HepG2 (cell line): Measurements from ENCODE around the gene NFATC3. TPM values are rescaled to one million over a fixed set of nuclear protein-coding genes. Genes with fewer than 3 reads are reported as not detected.

Experiments used
- CEBPB ChIP-seq: IDR thresholded peaks from 2 replicates; pipeline ENCODE4 v1.6.1; 2011; ENCODE audit warnings: low read depth, low read length, improper control_type of control experiment, borderline replicate concordance
- EHMT2 ChIP-seq: fragments of 200-600 bp; sonication (generic); IDR thresholded peaks from 2 replicates; pipeline ENCODE4 v1.7.0; 2017; ENCODE audit warnings: antibody characterized with exemption, low read depth, low read length, borderline replicate concordance
- HOXA7 ChIP-seq: sonication (generic); formaldehyde crosslinking; IDR thresholded peaks from 2 replicates; pipeline ENCODE4 v1.8.1; 2022; ENCODE audit warnings: mild to moderate bottlenecking, missing genetic modification reagents, moderate library complexity
- JUND ChIP-seq: sonication (generic); formaldehyde crosslinking; IDR thresholded peaks from 2 replicates; pipeline ENCODE4 v1.8.0; 2022; ENCODE audit warnings: mild to moderate bottlenecking, missing genetic modification reagents
- RBFOX2 ChIP-seq: fragments of 200-400 bp; formaldehyde crosslinking; IDR thresholded peaks from 2 replicates; pipeline ENCODE4 v1.6.1; 2017; ENCODE audit warnings: low read depth, mild to moderate bottlenecking, low read length
- RFX3 ChIP-seq: IDR thresholded peaks from 2 replicates; pipeline ENCODE4 v1.6.1; 2016; ENCODE audit warnings: missing biosample characterization, missing genetic modification reagents
- THYN1 ChIP-seq: sonication (generic); formaldehyde crosslinking; IDR thresholded peaks from 2 replicates; pipeline ENCODE4 v1.8.1; 2023; ENCODE audit warnings: low read depth, mild to moderate bottlenecking, moderate library complexity, missing genetic modification reagents, borderline replicate concordance
- ZNF549 ChIP-seq: sonication (generic); formaldehyde crosslinking; IDR thresholded peaks from 2 replicates; pipeline ENCODE4 v1.5.0; 2020; ENCODE audit warnings: missing genetic modification reagents
- ZNF772 ChIP-seq: sonication (generic); formaldehyde crosslinking; IDR thresholded peaks from 2 replicates; pipeline ENCODE4 v1.5.0; 2020; ENCODE audit warnings: mild to moderate bottlenecking, missing genetic modification reagents
- polyA plus RNA-seq, 8 experiments: library from polyadenylated mRNA; depleted of rRNA in 3 of 8; stranded (reverse) in 7 of 8; unstranded in 1 of 8; fragments of >200 nt; fragmentation: Illumina TruSeq in 4 of 8; extraction: Trizol in 4 of 8; gene quantifications; 2 replicates each; pipeline versions ENCODE4 v1.2.1 to v1.2.3, GENCODE V29; 2011 to 2016; ENCODE audit warnings: low read depth in 4 of 8, missing spikeins in 1 of 8, mixed read lengths in 1 of 8; ENCODE audit not compliant: insufficient read depth in 1 of 8
- total RNA-seq, 5 experiments: library from RNA; depleted of rRNA; stranded (reverse); fragments of >200 nt; fragmentation: Illumina TruSeq; extraction: Trizol; gene quantifications; 2 replicates each; pipeline ENCODE4 v1.2.3, GENCODE V29; 2016; ENCODE audit warnings: low read depth in 1 of 5
- TF ChIP-seq, protein P1 (sequence below): sonication (generic); formaldehyde crosslinking; IDR thresholded peaks from 2 replicates; pipeline ENCODE4 v1.5.1; 2020; ENCODE audit warnings: mild to moderate bottlenecking, missing genetic modification reagents, borderline replicate concordance
- TF ChIP-seq, protein P2 (sequence below): sonication (generic); formaldehyde crosslinking; IDR thresholded peaks from 2 replicates; pipeline ENCODE4 v1.4.0; 2020; ENCODE audit warnings: missing genetic modification reagents
- TF ChIP-seq, protein P3 (sequence below): sonication (generic); formaldehyde crosslinking; IDR thresholded peaks from 2 replicates; pipeline ENCODE4 v1.4.0; 2020; ENCODE audit warnings: mild to moderate bottlenecking, low read depth, missing genetic modification reagents
- TF ChIP-seq, protein P4 (sequence below): IDR thresholded peaks from 2 replicates; pipeline ENCODE4 v1.6.1; 2012; ENCODE audit warnings: low read length, improper control_type of control experiment
- TF ChIP-seq, protein P5 (sequence below): IDR thresholded peaks from 2 replicates; pipeline ENCODE4 v1.6.1; 2016; ENCODE audit warnings: low read depth, missing genetic modification reagents, missing compliant biosample characterization
- TF ChIP-seq, protein P6 (sequence below): sonication (generic); formaldehyde crosslinking; IDR thresholded peaks from 2 replicates; pipeline ENCODE4 v1.4.0; 2020; ENCODE audit warnings: mild to moderate bottlenecking, low read depth, missing genetic modification reagents

NFATC3 gene
- total and polyA plus RNA-seq, 2 of the 13 experiments (the other 11 are each of a cell fraction or from before 2014, with no cell fraction given) = 52.6 to 62.7 TPM

DNA sequence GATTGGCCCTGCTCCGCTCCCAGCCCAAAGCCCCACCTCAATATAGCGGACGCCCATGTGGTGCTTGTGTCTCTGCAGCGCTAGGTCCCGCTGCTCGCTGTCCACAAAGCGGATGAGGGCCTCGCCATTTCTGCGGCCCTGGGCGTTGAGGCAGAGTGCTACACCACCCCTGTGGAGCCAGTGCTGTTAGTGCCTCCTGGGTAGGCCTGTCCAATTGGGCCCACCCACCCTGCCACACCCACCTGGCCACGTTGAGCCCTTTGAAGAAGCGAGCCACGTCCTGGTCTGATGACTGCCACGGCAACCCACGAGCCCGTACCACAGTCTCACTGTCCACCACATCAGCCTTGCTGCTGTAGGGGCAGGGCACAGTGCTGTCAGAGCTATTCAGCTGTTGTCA lies 147.2 kb downstream of the NFATC3 start (continued):
- TF ChIP-seq EHMT2 = no peak
- TF ChIP-seq ZNF772 (CRISPR knock-in tag) = no peak
- no peak for TF ChIP-seq ZNF549
- TF ChIP-seq, protein P1, sequence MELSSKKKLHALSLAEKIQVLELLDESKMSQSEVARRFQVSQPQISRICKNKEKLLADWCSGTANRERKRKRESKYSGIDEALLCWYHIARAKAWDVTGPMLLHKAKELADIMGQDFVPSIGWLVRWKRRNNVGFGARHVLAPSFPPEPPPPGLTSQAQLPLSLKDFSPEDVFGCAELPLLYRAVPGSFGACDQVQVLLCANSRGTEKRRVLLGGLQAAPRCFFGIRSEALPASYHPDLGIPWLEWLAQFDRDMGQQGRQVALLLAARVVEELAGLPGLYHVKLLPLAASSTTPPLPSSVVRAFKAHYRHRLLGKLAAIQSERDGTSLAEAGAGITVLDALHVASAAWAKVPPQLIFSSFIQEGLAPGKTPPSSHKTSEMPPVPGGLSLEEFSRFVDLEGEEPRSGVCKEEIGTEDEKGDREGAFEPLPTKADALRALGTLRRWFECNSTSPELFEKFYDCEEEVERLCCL (CRISPR knock-in tag) = no peak
- TF ChIP-seq, protein P2, sequence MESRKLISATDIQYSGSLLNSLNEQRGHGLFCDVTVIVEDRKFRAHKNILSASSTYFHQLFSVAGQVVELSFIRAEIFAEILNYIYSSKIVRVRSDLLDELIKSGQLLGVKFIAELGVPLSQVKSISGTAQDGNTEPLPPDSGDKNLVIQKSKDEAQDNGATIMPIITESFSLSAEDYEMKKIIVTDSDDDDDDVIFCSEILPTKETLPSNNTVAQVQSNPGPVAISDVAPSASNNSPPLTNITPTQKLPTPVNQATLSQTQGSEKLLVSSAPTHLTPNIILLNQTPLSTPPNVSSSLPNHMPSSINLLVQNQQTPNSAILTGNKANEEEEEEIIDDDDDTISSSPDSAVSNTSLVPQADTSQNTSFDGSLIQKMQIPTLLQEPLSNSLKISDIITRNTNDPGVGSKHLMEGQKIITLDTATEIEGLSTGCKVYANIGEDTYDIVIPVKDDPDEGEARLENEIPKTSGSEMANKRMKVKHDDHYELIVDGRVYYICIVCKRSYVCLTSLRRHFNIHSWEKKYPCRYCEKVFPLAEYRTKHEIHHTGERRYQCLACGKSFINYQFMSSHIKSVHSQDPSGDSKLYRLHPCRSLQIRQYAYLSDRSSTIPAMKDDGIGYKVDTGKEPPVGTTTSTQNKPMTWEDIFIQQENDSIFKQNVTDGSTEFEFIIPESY (CRISPR knock-in tag) = peak; percentile 84
- TF ChIP-seq JUND = no peak
- TF ChIP-seq RFX3 (CRISPR knock-in tag) = no peak
- TF ChIP-seq, protein P3, sequence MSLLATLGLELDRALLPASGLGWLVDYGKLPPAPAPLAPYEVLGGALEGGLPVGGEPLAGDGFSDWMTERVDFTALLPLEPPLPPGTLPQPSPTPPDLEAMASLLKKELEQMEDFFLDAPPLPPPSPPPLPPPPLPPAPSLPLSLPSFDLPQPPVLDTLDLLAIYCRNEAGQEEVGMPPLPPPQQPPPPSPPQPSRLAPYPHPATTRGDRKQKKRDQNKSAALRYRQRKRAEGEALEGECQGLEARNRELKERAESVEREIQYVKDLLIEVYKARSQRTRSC = no peak
- TF ChIP-seq THYN1 = no peak
- TF ChIP-seq, protein P4, sequence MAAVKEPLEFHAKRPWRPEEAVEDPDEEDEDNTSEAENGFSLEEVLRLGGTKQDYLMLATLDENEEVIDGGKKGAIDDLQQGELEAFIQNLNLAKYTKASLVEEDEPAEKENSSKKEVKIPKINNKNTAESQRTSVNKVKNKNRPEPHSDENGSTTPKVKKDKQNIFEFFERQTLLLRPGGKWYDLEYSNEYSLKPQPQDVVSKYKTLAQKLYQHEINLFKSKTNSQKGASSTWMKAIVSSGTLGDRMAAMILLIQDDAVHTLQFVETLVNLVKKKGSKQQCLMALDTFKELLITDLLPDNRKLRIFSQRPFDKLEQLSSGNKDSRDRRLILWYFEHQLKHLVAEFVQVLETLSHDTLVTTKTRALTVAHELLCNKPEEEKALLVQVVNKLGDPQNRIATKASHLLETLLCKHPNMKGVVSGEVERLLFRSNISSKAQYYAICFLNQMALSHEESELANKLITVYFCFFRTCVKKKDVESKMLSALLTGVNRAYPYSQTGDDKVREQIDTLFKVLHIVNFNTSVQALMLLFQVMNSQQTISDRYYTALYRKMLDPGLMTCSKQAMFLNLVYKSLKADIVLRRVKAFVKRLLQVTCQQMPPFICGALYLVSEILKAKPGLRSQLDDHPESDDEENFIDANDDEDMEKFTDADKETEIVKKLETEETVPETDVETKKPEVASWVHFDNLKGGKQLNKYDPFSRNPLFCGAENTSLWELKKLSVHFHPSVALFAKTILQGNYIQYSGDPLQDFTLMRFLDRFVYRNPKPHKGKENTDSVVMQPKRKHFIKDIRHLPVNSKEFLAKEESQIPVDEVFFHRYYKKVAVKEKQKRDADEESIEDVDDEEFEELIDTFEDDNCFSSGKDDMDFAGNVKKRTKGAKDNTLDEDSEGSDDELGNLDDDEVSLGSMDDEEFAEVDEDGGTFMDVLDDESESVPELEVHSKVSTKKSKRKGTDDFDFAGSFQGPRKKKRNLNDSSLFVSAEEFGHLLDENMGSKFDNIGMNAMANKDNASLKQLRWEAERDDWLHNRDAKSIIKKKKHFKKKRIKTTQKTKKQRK = no peak
- TF ChIP-seq, protein P5, sequence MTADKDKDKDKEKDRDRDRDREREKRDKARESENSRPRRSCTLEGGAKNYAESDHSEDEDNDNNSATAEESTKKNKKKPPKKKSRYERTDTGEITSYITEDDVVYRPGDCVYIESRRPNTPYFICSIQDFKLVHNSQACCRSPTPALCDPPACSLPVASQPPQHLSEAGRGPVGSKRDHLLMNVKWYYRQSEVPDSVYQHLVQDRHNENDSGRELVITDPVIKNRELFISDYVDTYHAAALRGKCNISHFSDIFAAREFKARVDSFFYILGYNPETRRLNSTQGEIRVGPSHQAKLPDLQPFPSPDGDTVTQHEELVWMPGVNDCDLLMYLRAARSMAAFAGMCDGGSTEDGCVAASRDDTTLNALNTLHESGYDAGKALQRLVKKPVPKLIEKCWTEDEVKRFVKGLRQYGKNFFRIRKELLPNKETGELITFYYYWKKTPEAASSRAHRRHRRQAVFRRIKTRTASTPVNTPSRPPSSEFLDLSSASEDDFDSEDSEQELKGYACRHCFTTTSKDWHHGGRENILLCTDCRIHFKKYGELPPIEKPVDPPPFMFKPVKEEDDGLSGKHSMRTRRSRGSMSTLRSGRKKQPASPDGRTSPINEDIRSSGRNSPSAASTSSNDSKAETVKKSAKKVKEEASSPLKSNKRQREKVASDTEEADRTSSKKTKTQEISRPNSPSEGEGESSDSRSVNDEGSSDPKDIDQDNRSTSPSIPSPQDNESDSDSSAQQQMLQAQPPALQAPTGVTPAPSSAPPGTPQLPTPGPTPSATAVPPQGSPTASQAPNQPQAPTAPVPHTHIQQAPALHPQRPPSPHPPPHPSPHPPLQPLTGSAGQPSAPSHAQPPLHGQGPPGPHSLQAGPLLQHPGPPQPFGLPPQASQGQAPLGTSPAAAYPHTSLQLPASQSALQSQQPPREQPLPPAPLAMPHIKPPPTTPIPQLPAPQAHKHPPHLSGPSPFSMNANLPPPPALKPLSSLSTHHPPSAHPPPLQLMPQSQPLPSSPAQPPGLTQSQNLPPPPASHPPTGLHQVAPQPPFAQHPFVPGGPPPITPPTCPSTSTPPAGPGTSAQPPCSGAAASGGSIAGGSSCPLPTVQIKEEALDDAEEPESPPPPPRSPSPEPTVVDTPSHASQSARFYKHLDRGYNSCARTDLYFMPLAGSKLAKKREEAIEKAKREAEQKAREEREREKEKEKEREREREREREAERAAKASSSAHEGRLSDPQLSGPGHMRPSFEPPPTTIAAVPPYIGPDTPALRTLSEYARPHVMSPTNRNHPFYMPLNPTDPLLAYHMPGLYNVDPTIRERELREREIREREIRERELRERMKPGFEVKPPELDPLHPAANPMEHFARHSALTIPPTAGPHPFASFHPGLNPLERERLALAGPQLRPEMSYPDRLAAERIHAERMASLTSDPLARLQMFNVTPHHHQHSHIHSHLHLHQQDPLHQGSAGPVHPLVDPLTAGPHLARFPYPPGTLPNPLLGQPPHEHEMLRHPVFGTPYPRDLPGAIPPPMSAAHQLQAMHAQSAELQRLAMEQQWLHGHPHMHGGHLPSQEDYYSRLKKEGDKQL = no peak
- no peak for TF ChIP-seq CEBPB
- no peak for TF ChIP-seq HOXA7 (CRISPR knock-in tag)
- TF ChIP-seq, protein P6, sequence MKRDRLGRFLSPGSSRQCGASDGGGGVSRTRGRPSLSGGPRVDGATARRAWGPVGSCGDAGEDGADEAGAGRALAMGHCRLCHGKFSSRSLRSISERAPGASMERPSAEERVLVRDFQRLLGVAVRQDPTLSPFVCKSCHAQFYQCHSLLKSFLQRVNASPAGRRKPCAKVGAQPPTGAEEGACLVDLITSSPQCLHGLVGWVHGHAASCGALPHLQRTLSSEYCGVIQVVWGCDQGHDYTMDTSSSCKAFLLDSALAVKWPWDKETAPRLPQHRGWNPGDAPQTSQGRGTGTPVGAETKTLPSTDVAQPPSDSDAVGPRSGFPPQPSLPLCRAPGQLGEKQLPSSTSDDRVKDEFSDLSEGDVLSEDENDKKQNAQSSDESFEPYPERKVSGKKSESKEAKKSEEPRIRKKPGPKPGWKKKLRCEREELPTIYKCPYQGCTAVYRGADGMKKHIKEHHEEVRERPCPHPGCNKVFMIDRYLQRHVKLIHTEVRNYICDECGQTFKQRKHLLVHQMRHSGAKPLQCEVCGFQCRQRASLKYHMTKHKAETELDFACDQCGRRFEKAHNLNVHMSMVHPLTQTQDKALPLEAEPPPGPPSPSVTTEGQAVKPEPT (CRISPR knock-in tag) = no peak
- TF ChIP-seq RBFOX2 = peak; percentile 56
